GM21390 (cell line): ENCODE data around the gene FDX2.

Source experiments
- ATAC-seq: cut with Tn5 transposase; IDR thresholded peaks from one replicate; pipeline ENCODE4 v1.9.1; 2021; ENCODE audit not compliant: unreplicated experiment

Gene FDX2

GRCh38 chr19:10333758-10334587, 18.2 kb upstream of the FDX2 start:
- ATAC-seq, result no peak

- peak; percentile 84 for ATAC-seq
Observed at GRCh38 chr19:10332965-10333757, 17.3 kb upstream of the FDX2 start, which contains the start of gene RAVER1. RAVER1 (minus strand) TSS chr19:10333529; CDS start chr19:10333507, 22 bp downstream.

- ATAC-seq, result no peak
Observed at GRCh38 chr19:10332158-10332964, 16.5 kb upstream of the FDX2 start.

- ATAC-seq, result no peak
Observed at GRCh38 chr19:10329555-10329954, 13.7 kb upstream of the FDX2 start.

GRCh38 chr19:10328558-10329429, 13.0 kb upstream of the FDX2 start:
- no peak for ATAC-seq

GRCh38 chr19:10327793-10328192, 12.0 kb upstream of the FDX2 start:
- ATAC-seq, result no peak

GRCh38 chr19:10325732-10326131, 9.9 kb upstream of the FDX2 start:
- no peak for ATAC-seq

- ATAC-seq, result no peak
Observed at GRCh38 chr19:10321874-10322835, 6.3 kb upstream of the FDX2 start.

- ATAC-seq, result no peak
Observed at GRCh38 chr19:10321417-10321797, 5.6 kb upstream of the FDX2 start.

GRCh38 chr19:10320602-10321416, 5.0 kb upstream of the FDX2 start:
- ATAC-seq, result no peak

- ATAC-seq, result no peak
Observed at GRCh38 chr19:10318807-10319682, 3.2 kb upstream of the FDX2 start.

GRCh38 chr19:10317857-10318462, 2.1 kb upstream of the FDX2 start:
- no peak for ATAC-seq

- no peak for ATAC-seq
Observed at GRCh38 chr19:10317045-10317856, 1.4 kb upstream of the FDX2 start.

- ATAC-seq, result no peak
Observed at GRCh38 chr19:10316229-10317044, 622 bp upstream of the FDX2 start.

GRCh38 chr19:10309423-10309822, 6.4 kb downstream of the FDX2 start, which contains the start of gene ZGLP1:
ZGLP1 (minus strand) TSS chr19:10309815.
- ATAC-seq, result no peak
